Measurements from ENCODE around the gene ADAM17.
"Not testable (repeated sequence)": the region's sequence is repeated elsewhere in the genome, so short reads cannot be mapped to it uniquely, and the experiment has no call there.

Gene ADAM17

DNA sequence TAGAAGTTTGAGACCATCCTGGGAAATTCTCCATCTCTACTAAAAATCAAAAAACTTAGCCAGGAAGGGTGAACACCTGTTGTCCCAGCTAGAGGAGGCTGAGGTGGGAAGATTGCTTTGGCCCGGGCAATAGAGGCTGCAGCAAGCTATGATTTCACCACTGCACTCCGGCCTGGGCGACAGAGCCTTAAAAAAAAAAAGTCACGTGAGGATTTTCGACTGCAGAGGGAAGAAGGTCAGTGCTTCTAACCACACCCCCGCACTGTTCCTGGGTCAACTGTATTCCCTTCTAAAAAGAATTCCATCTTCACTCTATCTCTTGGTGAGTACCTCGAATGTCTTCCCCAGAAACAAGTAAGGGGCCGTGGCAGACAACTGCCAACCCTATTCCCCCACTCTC lies 31.3 kb downstream of the ADAM17 start:
- Histone ChIP-seq H3K27ac (no peak overlapping the region), H3K36me3 (peaks cover 63% of the 10 kb centered on the region)
- TF ChIP-seq, protein P1, sequence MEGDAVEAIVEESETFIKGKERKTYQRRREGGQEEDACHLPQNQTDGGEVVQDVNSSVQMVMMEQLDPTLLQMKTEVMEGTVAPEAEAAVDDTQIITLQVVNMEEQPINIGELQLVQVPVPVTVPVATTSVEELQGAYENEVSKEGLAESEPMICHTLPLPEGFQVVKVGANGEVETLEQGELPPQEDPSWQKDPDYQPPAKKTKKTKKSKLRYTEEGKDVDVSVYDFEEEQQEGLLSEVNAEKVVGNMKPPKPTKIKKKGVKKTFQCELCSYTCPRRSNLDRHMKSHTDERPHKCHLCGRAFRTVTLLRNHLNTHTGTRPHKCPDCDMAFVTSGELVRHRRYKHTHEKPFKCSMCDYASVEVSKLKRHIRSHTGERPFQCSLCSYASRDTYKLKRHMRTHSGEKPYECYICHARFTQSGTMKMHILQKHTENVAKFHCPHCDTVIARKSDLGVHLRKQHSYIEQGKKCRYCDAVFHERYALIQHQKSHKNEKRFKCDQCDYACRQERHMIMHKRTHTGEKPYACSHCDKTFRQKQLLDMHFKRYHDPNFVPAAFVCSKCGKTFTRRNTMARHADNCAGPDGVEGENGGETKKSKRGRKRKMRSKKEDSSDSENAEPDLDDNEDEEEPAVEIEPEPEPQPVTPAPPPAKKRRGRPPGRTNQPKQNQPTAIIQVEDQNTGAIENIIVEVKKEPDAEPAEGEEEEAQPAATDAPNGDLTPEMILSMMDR (IDR thresholded peaks at IDR 0.05; ENCODE audit: low read depth, low read length): no peak

GRCh38 chr2:9519250-9519649 lies 36.4 kb downstream of the ADAM17 start:
- no peak overlapping the region for H3K4me3 ChIP-seq (ENCODE audit: low read depth, low read length)
- H3K36me3 ChIP-seq: peaks cover 61% of the 10 kb centered on the region
- TF ChIP-seq, protein P1 (IDR thresholded peaks at IDR 0.05; ENCODE audit: low read depth, low read length): no peak
- H3K9me3 ChIP-seq (ENCODE audit: severe bottlenecking): no peaks in the 10 kb centered on the region
- no peak for DNase-seq
- H3K27ac ChIP-seq: no peak overlapping the region
- no peaks in the 10 kb centered on the region for H3K27me3 ChIP-seq (ENCODE audit: insufficient read depth, low read depth, severe bottlenecking)

More for the DNA sequence above, 31.3 kb downstream of the ADAM17 start:
- Histone ChIP-seq H3K9me3 (ENCODE audit: severe bottlenecking) (no peaks in the 10 kb centered on the region), H3K27me3 (ENCODE audit: insufficient read depth, low read depth, severe bottlenecking) (no peaks in the 10 kb centered on the region), H3K4me3 (ENCODE audit: low read depth, low read length) (no peak overlapping the region)
- DNase-seq: no peak

GRCh38 chr2:9518780-9519179 lies 36.9 kb downstream of the ADAM17 start:
- Histone ChIP-seq H3K27ac (no peak overlapping the region), H3K36me3 (peaks cover 61% of the 10 kb centered on the region), H3K4me3 (ENCODE audit: low read depth, low read length) (no peak overlapping the region), H3K9me3 (ENCODE audit: severe bottlenecking) (no peaks in the 10 kb centered on the region), H3K27me3 (ENCODE audit: insufficient read depth, low read depth, severe bottlenecking) (no peaks in the 10 kb centered on the region)
- TF ChIP-seq, protein P1 (IDR thresholded peaks at IDR 0.05; ENCODE audit: low read depth, low read length): no peak
- DNase-seq: no peak

DNA sequence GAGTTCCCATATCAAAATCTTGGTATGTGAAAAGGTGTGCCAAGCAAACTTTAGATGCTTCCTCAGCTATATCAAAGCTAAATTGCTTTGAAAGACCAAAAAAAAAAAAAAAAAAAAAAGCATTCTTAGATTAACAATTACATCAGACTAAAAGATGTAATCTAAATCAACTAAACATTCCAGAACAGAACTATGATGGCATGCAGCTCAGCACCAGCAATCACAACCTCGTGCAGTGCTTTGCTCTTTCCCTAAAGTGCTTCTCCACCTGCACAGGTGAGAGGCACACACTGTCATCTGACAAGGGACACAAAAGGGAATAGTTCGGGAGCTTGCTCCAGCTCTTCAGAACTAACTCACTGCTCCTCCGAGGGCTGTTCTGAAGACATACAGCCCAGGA lies 37.5 kb downstream of the ADAM17 start:
- no peak overlapping the region for H3K27ac ChIP-seq
- H3K36me3 ChIP-seq: peaks cover 67% of the 10 kb centered on the region
- no peak overlapping the region for H3K4me3 ChIP-seq (ENCODE audit: low read depth, low read length)
- no peak for DNase-seq
- TF ChIP-seq, protein P1 (IDR thresholded peaks at IDR 0.05; ENCODE audit: low read depth, low read length): no peak
- H3K27me3 ChIP-seq (ENCODE audit: insufficient read depth, low read depth, severe bottlenecking): no peaks in the 10 kb centered on the region
- no peaks in the 10 kb centered on the region for H3K9me3 ChIP-seq (ENCODE audit: severe bottlenecking)

GRCh38 chr2:9517118-9517782 lies 38.4 kb downstream of the ADAM17 start:
- Histone ChIP-seq H3K27ac (no peak overlapping the region), H3K27me3 (ENCODE audit: insufficient read depth, low read depth, severe bottlenecking) (no peaks in the 10 kb centered on the region), H3K36me3 (peaks cover 75% of the 10 kb centered on the region), H3K9me3 (ENCODE audit: severe bottlenecking) (no peaks in the 10 kb centered on the region), H3K4me3 (ENCODE audit: low read depth, low read length) (no peak overlapping the region)
- DNase-seq: no peak
- TF ChIP-seq, protein P1 (IDR thresholded peaks at IDR 0.05; ENCODE audit: low read depth, low read length): no peak

- DNase-seq; H3K27ac ChIP-seq; H3K4me3 ChIP-seq (ENCODE audit: low read depth, low read length); H3K27me3 ChIP-seq (ENCODE audit: insufficient read depth, low read depth, severe bottlenecking); H3K9me3 ChIP-seq (ENCODE audit: severe bottlenecking): not testable (repeated sequence)
- H3K36me3 ChIP-seq: peaks cover 65% of the 10 kb centered on the region
Measured at GRCh38 chr2:9513946-9514345, 41.7 kb downstream of the ADAM17 start.
